CD1c-positive myeloid dendritic cell (primary cell): Measurements from ENCODE around the gene MAPK8IP1.

Experiments
- DNase-seq: peaks from one replicate; pipeline ENCODE4 v3.0.0-alpha.2; 2016; ENCODE audit errors: extremely low spot score

Gene MAPK8IP1

DNA sequence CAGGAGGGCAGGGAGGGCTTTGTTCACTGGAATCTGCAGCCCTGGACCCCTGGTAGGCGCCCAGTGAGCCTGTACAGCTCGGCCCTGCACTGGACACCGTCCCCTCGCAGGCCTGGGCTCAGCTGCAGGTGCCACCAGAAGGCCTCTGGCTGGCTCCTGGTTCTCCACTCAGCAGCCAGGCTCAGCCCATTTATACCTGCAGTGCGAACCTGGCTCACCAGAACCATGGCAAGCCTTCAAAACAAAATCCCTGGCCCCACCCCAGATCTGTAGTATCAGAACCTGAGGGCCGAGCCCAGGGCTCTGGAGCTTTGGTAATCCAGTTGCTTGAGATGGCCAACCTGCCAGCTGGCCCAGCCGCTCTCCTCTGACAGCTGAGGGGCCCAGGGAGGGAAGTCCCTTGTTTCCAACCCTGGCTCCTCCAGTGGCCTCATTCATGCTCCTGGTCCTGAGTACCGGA lies 22.5 kb downstream of the MAPK8IP1 start:
- no peak for DNase-seq

DNA sequence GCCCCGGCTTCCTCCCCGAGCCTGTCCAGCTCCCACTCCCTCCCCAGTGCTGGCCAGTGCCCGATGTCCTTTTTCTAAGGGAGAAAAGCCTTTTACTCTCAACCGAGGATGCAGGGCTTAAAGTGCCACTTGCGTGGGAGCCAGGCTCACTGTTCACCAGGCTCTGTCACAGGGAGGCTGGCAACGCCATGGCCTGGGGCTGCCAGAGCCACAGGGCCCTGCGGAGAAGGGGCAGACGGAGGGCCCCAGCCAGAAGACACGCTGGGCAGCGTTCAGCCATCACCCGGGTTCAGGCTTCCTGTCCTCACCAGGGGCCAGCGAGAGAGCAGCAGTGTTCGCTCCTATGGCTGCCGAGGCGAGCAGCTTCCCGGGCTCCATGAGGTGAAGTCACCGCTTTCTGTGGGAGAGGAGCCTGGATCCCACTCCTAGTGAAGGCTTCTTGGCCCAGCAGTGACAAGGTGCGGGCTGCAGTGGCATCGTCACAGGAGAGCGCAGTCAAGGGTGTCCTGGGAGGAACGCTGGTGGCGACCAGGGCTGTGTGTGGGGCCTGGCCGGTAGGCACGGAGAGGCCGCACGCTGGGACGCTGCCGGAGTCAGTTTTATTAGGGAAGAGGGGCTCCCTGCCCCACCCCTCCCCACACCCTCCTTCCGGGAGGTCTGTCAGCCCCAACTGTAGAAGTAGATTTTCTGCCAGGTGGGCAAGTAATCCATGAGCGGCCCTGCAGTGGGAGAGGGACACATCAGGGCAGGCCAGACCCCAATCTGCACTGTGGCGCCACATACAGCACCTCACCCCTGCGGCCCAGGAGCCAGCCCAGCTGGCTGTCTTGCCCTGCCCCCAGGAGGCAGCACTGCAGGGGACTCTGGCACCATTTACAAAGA lies 24.4 kb downstream of the MAPK8IP1 start:
- DNase-seq: no peak

DNA sequence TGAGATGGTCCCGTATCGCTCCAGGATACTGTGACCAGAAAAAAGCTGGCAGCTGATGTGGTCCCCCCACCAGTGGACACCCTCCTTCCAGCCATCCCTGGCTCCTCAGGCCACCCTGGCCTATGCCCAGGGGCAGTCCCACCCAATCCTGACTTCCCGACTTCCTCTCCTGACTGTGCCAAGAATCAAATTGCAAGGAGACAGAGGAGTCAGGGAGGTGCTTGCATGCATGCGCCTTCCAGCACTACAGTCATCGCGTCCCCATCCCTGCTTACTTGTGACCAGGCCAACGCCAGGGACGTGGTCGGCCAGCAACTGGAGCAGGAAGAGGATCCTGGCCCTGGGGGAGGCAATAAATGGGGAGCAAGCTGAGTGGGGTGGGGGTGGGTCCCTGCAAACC lies 25.2 kb downstream of the MAPK8IP1 start:
- no peak for DNase-seq

DNA sequence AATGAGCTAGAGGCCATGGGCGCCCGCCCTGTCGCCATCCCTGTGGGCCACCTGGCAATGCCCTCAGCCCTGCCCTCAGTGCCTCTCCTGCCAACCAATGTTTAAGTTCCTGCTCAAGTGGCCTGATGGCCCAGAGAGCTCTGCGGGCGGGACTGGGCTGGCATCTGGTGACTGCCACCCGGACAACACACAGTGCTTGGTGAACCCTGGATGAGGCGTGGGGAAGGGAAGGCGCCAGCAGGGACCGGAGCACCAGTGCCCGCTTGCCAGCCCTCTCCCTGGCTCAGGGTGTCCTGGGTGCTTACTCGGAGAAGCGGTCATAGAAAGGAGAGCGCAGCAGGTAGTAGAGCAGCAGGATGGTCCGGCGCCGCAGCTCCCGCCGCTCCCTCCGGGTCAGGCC lies 28.1 kb downstream of the MAPK8IP1 start:
- no peak for DNase-seq

DNA sequence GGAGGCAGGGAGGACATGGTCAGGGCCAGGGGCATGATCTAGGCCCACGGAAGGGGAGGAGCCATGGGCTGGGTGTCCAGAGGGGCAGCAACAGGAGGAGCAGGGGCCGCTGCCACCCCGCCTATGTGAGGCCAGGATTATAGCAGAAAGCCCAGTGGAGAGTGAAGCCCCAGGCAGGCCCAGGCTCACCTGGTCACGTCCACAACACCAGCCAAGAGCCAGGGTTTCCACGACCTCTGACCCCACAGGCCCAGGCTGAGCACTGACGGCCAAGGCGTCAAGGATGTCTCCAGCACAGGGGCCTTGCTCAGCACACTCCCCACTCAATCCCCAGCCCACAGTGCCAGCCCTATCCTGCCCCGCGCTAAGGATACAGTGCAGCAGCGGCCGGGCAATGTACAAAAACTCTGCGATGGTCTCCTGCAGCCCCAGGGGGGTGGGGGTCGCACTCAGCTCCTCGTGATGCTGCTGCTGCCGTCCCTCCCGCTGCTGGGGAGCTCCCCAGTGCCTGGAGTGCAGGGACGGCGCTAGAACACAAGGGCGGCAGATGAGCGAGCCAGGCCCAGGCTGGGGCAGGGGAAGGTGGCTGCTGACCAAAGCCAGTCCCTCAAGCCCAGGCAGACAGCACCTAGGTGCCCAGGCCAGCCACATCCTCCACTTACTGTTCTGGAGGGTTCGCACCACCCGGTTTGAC lies 28.6 kb downstream of the MAPK8IP1 start:
- DNase-seq: no peak

DNA sequence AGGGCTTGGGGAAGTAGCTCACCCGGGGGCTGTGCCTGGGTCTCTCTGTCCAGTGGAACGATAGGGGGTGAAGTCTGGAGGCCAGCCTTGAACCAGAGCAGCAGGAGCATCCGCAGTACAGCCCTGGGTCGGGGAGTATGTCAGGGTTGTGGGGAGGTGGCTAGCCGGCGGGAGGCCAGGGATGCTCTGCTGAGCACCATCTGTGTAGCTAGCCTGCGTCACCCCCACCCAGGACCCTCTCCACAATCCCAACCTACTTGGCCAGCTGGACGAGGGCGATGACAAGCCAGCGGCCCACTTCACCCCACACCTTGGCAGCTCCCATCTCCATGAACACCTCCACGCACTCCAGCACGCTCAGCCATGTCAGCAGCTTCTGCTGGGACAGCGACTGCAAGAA lies 30.0 kb downstream of the MAPK8IP1 start:
- no peak for DNase-seq

DNA sequence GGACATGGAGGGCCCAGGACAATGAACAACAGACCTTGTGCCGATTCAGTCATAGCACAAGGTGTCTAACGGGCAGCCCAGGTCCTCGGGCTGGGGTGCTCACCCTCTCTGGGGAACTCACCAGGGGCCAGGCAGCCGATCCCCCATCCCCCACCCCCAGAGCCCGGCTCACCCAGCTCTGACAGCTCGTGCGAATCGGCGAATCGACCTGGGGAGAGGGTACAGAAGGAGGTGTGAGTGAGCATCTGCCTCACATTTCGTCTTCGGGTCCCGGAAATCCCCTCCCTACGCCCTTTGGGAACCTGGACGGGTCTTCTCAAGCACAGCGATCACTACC lies 31.8 kb downstream of the MAPK8IP1 start:
- DNase-seq: no peak

DNA sequence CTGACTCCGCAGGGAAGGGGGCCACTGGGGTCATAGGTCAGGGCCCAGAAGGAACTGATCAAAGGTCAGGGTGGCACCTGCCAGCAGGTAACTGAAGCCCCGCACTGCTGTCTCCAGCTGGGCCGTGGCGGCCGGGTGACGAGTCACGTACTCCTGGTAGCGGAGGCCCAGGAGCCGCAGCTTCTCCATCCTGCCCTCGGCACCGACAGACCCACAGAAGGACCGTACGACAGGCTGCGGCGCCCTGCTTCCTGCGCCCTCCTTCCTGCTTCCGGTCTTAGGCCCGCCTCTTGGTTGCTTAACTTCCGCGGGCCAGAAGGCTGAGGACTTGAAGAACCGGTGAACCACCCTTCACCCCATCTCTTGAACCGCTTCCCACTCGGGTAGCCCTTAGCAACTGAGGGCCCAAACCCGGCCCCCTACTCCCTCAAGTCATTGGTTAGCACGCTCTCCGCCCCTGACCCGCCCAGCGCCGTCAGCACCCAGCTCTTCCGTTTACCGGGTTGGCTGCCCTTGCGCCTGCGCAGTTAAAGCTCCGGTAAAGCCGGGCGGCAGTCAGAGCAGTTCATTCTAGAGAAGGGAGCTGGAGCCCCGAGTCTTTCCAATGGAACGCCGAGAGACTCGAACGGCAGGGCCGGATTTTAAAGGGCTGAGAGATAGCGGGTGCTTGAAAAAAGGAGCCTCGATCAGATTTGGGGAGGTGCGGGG lies 32.3 kb downstream of the MAPK8IP1 start, which contains the start of gene PEX16:
PEX16 (minus strand) TSS at position 255 of the 708 bp plus-strand sequence; CDS start at position 189, 66 bp downstream.
- DNase-seq: peak; percentile 98

DNA sequence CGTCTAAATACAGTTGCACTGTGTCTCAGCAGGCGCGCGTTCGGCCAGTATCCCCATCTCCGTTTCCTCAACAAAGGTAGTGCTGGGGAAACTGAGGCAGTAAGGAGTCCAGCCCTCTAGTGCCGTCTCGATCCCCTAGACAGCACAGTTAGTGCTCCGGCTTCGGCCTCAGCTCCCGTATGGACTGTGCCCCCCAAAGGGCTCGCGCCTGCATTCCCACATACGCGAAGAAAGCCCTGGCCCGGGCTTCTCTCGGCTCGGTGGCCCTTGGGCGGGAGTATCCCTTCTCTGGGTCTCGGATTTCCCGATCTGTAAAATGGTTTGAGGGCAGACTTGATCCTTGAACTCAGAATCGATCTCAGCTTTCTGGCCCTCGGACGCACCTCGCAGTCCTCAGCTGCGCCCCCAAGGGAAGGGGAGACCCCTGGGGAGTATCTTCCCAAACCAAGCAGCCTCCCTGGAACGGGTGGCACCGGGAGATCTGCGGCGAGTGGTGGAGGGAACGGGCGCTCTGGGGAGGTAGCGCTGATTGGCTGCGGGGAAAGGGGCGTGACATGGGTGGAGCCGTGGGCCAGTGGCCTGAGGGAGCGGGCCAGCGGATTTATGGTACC lies 33.0 kb downstream of the MAPK8IP1 start:
- DNase-seq: peak; percentile 80

DNA sequence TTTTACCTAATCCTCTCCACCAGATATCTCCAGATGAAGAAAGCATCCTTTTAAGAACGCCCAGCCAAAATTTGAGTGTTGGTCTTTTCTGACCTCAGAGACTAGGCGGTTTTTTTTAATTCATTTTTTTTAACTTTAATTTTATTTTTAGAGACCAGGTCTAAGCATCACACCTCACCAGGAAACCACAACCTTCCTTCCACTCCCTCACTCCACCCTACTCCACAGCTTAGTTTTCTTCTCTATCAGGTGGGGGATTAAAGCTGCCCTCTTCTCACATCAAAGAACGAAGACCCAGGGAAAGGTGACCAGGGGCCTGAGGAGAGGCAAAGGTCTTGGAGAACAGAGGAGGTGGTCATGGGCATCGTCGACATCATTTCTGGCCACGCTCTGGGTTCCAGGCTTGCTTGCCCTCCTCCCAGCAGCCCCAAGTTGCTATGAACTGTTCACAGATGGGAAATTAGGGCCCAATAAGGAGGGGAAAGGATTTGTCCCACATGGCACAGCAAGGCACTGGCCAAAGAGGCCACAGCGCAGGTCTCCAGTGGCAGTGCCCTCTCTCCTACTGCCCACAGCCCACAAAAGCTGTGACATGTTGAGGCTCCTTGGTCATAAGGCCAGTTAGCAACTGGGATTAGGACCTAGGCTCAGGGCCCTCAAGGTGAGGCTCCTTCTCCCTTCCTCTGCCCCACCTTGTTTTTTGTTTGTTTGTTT lies 33.7 kb downstream of the MAPK8IP1 start:
- DNase-seq: no peak

DNA sequence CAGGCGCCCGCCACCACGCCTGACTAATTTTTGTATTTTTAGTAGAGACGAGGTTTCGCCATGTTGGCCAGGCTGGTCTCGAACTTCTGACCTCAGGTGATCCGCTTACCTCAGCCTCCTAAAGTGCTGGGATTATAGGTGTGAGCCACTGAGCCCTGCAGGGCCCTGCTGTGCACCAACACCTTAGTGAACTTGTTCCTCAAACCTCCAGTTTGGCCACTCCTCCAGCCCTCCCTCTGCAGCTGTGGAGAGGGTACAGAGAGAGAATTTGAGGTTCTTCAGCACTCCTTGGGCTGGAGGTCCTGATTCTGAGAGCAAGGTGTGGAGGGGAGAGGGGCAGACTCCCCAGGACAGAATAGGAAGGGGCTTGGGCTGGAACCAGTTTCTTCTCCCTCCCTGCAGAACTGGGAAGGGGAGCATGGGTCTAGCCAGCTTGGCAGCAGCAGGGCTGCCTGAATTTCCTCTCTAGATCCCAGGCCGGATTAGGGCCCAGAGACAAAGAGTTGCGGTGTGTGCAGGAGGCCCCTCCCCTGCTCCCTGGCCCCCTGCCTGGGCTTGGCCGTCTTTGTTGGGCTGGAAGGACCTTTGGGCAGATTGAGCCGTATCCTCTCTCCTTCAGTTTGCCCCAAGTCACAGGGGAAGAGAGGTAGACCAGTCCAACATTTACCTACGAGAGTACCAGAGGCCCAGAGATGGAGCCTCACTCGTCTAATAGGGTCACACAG lies 34.5 kb downstream of the MAPK8IP1 start:
- no peak for DNase-seq

DNA sequence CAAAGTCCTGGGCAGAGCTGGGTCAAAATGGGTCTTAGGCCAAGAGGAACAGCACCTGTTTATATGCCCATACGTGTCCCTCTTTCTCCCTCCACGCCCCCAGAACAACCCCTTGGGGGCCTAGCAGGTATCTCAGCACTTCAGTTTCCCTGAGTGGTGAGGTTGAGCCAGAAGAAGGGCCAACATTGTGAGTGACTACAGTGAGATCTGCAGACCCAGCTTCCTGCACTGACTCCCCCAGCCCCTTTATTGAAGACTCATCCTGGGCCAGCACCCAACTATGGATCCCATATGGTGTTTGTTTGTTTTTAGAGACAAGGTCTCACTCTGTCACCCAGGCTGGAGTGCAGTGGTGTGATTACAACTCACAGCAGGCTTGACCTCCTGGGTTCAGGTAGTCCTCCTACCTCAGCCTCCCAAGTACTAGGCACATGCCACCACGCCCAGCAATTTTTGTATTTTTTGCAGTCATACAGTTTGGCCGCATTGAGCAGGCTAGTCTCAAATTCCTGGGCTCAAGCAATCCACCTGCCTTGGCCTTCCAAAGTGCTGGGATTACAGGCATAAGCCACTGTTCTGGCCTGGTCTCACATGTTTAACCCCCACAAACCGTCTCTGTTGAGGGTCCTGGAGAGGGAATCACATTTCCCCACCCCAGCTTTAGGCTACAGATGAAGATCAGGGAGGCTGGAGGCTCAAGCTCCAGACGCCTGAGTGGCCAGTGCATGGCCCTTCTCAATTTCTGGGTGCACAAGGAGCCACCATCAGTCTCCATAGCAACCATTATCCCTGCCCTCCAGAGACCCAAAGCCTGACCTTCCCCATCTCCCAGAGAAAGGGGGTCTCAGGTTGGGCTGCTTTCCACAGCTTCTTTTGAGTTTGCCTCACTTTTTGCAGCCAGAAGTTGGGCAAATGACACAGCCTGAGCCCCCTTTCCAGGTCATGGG lies 35.4 kb downstream of the MAPK8IP1 start:
- no peak for DNase-seq

DNA sequence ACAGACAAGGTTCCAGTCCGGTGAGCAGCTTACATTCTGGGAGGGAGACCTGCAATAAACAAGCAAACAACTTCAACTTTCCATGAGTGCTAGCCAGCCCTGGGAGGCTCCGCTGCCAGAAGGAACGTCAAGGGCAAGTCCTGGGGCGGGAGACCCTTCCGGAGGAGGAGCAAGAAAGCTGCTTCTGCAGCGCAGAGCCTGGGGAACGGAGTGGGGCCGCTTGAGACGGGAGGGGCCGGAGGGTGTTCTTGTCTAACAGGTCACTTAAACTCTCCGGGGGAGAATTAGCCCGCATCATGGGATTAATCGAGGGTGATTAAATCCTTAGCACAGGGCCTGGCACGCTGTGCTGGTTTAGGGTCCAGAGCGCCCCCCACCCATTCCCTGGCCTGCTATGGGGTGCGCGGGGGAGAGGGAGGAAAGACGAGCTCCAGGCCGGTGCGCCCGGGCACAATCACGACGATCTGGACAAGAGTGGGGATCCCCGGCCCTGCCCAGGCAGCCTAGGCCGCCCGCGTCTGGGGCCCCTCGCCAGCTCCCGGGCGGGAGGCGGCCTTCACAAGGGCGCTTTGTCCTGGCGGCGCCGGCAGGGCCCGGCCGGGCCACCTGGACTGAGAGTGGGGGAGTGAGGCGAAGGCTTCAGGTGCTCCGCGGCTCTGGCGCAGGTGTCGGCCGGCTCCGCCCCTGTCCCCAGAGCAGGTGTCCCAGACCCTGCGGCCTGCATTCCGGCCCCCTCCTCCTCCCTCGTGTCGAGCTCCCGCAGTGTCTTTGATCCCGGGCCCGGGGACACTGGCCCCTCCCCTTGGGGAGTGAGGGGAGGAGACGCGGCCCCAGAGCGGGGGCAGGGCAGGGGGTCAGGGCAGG lies 36.3 kb downstream of the MAPK8IP1 start:
- DNase-seq: no peak

DNA sequence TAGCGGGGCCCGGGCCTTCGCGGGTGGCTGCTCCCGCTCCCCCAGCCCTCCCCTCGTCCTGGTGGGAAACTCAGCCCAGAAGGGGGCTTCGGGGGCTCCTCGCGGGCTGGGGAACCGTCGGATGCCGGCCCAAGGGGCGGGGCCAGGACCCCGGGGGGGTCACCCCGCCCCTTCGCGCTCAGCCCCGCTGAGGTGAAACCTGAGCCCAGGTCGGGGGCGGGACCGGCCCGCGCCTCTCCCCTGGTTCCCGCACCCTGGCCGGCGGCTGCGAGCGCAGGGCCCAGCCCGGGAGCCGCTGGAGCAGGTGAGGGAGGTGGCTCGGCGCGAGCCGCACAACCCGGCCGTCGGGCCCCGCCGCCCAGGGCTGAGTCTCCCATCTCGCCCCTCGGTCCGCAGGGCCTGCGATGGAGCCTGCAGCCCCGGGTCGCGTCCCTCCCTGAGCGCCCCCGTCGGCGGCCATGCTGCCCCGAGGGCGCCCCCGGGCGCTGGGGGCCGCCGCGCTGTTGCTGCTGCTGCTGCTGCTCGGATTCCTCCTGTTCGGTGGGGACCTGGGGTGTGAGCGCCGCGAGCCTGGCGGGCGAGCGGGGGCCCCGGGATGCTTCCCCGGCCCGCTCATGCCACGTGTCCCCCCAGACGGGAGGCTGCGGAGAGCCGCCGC lies 37.1 kb downstream of the MAPK8IP1 start, which contains the start of gene LARGE2:
LARGE2 (plus strand) TSS at position 232 of the 658 bp plus-strand sequence; CDS start at position 459, 227 bp downstream.
- DNase-seq: no peak

DNA sequence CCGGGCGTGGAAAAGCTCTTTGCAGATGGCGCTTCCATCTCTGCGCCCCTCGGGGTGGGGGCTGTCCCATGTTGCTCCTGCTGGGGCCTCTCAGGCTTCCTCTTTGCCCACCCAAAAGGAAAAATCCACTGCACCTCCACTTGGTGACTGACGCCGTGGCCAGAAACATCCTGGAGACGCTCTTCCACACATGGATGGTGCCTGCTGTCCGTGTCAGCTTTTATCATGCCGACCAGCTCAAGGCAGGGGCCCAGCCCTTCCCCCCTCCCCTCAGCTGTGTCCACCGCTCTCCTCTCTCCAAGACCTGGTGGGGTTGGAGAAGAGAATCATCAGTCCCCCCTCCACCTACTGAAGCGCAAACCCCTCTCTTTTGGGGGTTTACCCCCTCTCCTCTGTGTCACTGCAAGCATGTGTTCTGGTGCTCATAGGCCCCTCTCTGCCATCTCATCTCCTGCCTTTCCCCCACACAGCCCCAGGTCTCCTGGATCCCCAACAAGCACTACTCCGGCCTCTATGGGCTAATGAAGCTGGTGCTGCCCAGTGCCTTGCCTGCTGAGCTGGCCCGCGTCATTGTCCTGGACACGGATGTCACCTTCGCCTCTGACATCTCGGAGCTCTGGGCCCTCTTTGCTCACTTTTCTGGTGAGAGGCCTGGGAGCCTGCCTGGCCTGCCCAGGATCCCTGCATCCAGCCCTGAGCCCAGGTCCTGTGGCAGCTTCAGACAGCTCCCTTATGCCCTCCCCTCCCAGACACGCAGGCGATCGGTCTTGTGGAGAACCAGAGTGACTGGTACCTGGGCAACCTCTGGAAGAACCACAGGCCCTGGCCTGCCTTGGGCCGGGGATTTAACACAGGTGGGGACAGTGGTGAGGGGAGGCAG lies 38.8 kb downstream of the MAPK8IP1 start:
- no peak for DNase-seq

DNA sequence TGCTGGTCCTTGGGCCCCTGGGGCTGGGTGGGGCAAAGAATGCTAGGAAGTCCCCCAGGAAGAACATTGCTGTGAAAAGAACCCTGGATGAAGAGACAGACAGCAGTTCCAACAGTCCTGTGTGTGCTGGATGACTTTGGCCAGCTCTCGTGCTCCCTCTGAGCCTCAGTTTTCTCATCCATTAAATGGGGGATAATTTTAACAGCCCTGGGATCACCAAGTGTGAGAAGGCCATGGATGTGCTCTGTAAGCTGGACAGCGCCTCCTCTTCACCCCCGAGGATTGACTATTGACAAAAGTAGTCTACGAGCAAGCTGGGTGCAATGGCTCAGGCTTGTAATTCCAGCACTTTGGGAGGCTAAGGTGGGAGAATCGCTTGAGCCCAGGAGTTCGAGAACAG lies 39.5 kb downstream of the MAPK8IP1 start:
- DNase-seq: no peak

DNA sequence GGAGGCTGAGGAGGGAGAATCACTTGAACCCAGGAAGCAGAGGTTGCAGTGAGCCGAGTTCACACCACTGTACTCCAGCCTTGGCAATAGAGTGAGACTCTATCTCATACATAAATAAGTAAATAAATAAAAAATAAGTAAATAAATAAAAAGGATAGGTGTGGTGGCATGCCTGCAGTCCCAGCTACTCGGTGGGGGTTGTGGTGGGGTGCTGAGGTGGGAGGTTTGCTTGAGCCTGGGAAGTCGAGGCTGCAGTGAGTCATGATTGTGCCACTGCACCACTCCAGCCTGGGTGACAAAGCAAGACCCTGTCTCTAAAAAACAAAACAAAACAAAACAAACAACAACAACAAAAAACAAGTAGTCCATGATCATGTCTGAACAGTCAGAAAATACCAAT lies 40.1 kb downstream of the MAPK8IP1 start:
- DNase-seq: no peak
